AG04450 (cell line): ENCODE measurements around the gene PRCP. TPM values are rescaled to one million over a fixed set of nuclear protein-coding genes. Genes with fewer than 3 reads are reported as not detected.

Experiments
- CTCF ChIA-PET: fragments of 300-600, 350-600 bp; formaldehyde crosslinking; extraction: SDS; loops from one replicate; lab custom pipeline; 2022; ENCODE audit warnings: antibody characterized with exemption, inconsistent platforms; lab: Charles Lee
- POLR2A ChIA-PET: fragments of 350-600 bp; formaldehyde crosslinking; extraction: SDS; loops from one replicate; lab custom pipeline; 2021; ENCODE audit warnings: antibody characterized with exemption, inconsistent platforms; lab: Yijun Ruan, JAX
- DNase-seq: peaks from one replicate; pipeline ENCODE4 v3.0.0-alpha.2; 2011; ENCODE audit warnings: low read depth, low spot score
- H3K27ac ChIP-seq: one replicate; pipeline ENCODE4 v1.5.1; 2012; ENCODE audit warnings: low read depth, low read length, control low read depth
- H3K27me3 ChIP-seq: one replicate; pipeline ENCODE4 v1.6.0; 2012; ENCODE audit warnings: low read length; ENCODE audit not compliant: control insufficient read depth, insufficient read depth
- H3K4me3 ChIP-seq: 2 replicates; pipeline ENCODE4 v1.5.1; 2011; ENCODE audit warnings: mild to moderate bottlenecking, low read depth, low read length, control low read depth
- H3K9me3 ChIP-seq: 2 replicates; pipeline ENCODE4 v1.5.1; 2012; ENCODE audit warnings: low read length; ENCODE audit not compliant: control insufficient read depth, insufficient read depth
- polyA plus RNA-seq: library from polyadenylated mRNA; depleted of rRNA; stranded (reverse); fragments of >200 nt; gene quantifications from 2 replicates; pipeline ENCODE4 v1.2.3, GENCODE V29; 2011
- TF ChIP-seq, protein P1 (sequence below): IDR thresholded peaks from 2 replicates; pipeline ENCODE4 v1.5.1; 2011; ENCODE audit warnings: low read depth, low read length, control low read depth, inconsistent platforms

The PRCP gene
- polyA plus RNA-seq, 1 experiment, result 157 TPM

DNA sequence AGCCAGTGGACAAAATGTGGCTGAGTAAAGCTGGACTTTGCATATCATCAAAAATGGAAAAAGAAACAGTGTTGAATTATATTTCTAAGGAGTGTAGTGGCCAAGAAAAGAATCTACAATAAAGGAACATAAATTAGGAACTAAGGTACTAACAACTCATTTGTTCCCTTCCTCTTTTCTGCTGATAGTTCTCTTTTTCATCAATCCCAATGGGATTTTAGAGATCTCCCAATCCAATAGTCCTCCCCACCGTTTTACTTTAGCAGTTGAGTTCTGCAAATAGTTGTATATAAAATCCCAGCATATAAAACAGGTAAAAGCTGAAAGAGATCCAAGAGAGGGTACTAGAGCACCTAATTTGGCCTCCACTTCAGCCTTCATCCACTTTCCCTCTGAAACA lies 2.0 kb downstream of the PRCP start:
- ChIA-PET POLR2A (no interaction called here), CTCF (interaction anchor here (1.5 to 5.6 kb wide), 2 partner anchors 31 to 122 kb away, joined by 4 to 46 read pairs; no protein-coding TSS in a partner anchor)
- Histone ChIP-seq H3K4me3 (no peak overlapping the region), H3K9me3 (no peaks in the 10 kb centered on the region), H3K27ac (no peak overlapping the region), H3K27me3 (no peaks in the 10 kb centered on the region)
- DNase-seq, result no peak
- TF ChIP-seq, protein P1, sequence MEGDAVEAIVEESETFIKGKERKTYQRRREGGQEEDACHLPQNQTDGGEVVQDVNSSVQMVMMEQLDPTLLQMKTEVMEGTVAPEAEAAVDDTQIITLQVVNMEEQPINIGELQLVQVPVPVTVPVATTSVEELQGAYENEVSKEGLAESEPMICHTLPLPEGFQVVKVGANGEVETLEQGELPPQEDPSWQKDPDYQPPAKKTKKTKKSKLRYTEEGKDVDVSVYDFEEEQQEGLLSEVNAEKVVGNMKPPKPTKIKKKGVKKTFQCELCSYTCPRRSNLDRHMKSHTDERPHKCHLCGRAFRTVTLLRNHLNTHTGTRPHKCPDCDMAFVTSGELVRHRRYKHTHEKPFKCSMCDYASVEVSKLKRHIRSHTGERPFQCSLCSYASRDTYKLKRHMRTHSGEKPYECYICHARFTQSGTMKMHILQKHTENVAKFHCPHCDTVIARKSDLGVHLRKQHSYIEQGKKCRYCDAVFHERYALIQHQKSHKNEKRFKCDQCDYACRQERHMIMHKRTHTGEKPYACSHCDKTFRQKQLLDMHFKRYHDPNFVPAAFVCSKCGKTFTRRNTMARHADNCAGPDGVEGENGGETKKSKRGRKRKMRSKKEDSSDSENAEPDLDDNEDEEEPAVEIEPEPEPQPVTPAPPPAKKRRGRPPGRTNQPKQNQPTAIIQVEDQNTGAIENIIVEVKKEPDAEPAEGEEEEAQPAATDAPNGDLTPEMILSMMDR, result no peak

DNA sequence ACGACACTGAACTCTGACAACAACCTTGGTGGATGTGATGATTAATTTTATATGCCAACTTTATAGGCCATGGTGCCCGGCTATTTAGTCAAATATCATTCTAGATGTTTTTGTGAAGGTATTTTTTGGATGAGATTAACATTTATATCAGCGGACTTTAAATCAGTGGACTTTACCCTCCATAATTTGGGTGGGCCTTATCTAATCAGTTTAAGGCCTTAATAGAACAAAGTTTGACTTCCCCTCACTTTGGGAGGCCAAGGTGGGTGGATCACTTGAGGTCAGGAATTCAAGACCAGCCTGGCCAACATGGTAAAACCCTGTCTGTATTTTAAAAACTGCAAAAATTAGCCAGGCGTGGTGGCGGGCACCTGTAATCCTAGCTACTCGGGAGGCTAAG lies 4.0 kb downstream of the PRCP start:
- POLR2A ChIA-PET, result no interaction called here

DNA sequence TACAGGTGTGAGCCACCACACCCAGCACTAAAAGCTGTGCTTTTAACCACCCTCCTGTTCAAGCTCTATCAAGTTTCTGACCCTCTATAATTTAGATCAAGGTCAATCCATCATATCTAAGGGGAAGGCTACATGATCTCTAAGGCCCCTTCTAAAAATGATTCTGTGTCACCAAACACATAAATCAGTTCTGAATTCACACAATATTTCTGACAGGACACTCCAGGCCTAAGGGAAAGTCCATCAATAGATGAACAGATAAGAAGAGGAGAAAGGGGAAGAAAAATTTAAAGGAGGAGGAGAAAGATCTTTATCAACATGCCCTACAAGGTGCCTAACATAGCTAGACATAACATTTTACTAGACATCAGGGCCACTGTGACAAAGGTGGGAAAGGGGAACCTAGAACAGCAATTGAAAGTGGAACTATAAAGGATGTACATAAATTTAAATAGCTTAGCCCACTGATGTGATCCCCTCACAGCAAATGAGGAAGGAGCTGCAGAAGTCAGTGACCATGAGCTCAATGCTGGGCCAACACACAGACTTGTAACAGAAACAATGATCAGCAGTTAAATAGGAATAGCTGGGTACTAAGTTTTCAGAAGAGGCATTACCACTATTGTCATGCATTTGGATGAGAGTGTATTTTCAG lies 4.7 kb downstream of the PRCP start:
- Histone ChIP-seq H3K4me3 (no peak overlapping the region), H3K9me3 (no peaks in the 10 kb centered on the region), H3K27me3 (no peaks in the 10 kb centered on the region), H3K27ac (no peak overlapping the region)
- ChIA-PET CTCF (interaction anchor here (1.1 to 4.6 kb wide), 2 partner anchors 27 to 28 kb away, joined by 4 to 21 read pairs; no protein-coding TSS in a partner anchor), POLR2A (no interaction called here)
- DNase-seq, result no peak
- TF ChIP-seq, protein P1, result no peak

More for the DNA sequence above, 4.0 kb downstream of the PRCP start:
- Histone ChIP-seq H3K9me3 (no peaks in the 10 kb centered on the region), H3K4me3 (no peak overlapping the region), H3K27me3 (no peaks in the 10 kb centered on the region), H3K27ac (no peak overlapping the region)
- no peak for DNase-seq
- TF ChIP-seq, protein P1, result no peak
- CTCF ChIA-PET, result interaction anchor here (1.1 to 4.6 kb wide), 2 partner anchors 28 to 29 kb away, joined by 4 to 21 read pairs; no protein-coding TSS in a partner anchor

DNA sequence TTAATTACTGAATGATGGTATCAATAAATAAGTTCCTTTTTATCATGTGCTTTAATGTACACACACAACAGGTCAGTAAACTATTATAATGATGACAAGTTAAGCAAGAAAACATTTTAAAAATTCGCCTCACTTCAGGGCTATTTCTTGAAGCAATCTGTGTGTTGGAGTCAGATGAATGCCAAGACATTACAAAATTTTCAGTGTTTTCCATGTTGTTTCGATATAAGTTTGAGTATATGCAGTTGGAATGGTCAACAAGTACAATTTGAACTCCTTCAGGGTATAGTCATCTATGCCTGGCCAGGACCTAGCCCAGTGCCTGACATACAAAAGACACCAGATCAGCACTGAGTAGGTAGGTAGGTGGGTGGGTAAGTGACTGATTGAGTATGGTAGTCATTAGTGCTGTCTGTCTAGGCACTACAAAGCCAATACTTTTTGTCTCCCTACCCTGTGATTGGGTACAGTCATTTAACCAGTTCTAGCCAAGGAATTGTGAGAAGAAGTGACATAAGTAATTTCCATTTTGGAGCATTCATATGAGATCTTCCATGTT lies 7.5 kb downstream of the PRCP start:
- H3K4me3 ChIP-seq, result no peak overlapping the region
- TF ChIP-seq, protein P1, result no peak
- no peak overlapping the region for H3K27ac ChIP-seq
- H3K27me3 ChIP-seq, result no peaks in the 10 kb centered on the region
- H3K9me3 ChIP-seq, result no peaks in the 10 kb centered on the region
- POLR2A ChIA-PET, result no interaction called here
- DNase-seq, result no peak
- CTCF ChIA-PET, result interaction anchor here (0.6 to 4.6 kb wide), 2 partner anchors 25 to 277 kb away, joined by 3 to 21 read pairs; no protein-coding TSS in a partner anchor

DNA sequence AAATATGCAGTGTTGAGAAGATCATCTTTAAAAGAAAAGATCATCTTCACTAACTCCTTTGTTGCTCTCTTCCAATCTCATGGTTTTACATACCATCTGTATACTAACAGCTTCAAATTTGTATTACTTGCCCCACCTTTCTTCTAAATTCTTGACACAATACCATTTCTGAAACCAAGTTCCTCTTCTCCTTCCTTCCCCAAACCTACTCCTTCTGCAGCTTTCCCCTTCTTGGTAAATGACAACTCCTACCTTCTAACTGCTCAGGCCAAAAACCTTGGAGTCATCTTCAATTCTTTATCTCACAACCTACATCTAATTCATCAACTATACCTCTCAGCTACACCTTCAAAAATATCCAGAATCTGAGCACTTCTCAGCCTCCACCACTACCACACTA lies 9.3 kb downstream of the PRCP start:
- no peak overlapping the region for H3K4me3 ChIP-seq
- no peaks in the 10 kb centered on the region for H3K9me3 ChIP-seq
- DNase-seq, result no peak
- CTCF ChIA-PET, result interaction anchor here (2.5 kb wide), 1 partner anchor 23 kb away, joined by 13 read pairs; no protein-coding TSS in a partner anchor
- TF ChIP-seq, protein P1, result no peak
- no peak overlapping the region for H3K27ac ChIP-seq
- POLR2A ChIA-PET, result no interaction called here
- H3K27me3 ChIP-seq, result no peaks in the 10 kb centered on the region
